ENCODE measurements around the gene EGFR. TPM values are rescaled to one million over a fixed set of nuclear protein-coding genes. Genes with fewer than 3 reads are reported as not detected.

EGFR gene
- polyA plus RNA-seq, 1 experiment = 62.6 TPM

DNA sequence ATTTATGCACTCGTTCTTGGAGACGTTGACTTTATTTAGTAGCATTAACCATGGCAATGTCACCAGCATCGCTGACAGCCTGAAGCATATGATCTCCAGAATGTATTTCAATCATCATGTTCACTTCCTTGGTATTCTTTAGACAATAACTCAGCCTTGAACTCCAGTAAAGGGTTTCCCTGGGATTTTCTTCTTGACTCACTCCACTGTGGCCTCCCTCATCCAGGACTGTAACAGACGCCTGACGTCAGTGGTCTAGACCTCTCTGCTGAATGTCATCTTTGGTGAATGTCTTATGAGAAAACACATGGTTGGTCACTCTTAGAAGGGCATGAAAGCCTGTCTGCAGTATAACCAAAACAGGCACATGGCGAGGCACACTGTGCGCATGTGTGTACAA lies 64.4 kb downstream of the EGFR start:
- no peak for DNase-seq (ENCODE audit: low read depth, low spot score)
- ChIA-PET CTCF (no interaction called here), POLR2A (no interaction called here)
- H3K27me3 ChIP-seq (ENCODE audit: control insufficient read depth, insufficient read depth, low read length) = no peaks in the 10 kb centered on the region
- H3K4me3 ChIP-seq (ENCODE audit: low read depth, low read length) = no peak overlapping the region
- TF ChIP-seq, protein P1, sequence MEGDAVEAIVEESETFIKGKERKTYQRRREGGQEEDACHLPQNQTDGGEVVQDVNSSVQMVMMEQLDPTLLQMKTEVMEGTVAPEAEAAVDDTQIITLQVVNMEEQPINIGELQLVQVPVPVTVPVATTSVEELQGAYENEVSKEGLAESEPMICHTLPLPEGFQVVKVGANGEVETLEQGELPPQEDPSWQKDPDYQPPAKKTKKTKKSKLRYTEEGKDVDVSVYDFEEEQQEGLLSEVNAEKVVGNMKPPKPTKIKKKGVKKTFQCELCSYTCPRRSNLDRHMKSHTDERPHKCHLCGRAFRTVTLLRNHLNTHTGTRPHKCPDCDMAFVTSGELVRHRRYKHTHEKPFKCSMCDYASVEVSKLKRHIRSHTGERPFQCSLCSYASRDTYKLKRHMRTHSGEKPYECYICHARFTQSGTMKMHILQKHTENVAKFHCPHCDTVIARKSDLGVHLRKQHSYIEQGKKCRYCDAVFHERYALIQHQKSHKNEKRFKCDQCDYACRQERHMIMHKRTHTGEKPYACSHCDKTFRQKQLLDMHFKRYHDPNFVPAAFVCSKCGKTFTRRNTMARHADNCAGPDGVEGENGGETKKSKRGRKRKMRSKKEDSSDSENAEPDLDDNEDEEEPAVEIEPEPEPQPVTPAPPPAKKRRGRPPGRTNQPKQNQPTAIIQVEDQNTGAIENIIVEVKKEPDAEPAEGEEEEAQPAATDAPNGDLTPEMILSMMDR (IDR thresholded peaks at IDR 0.05; ENCODE audit: low read depth, low read length) = no peak
- peaks cover 9% of the 10 kb centered on the region; the same call in 1 of the 2 replicates for H3K9me3 ChIP-seq (ENCODE audit: control insufficient read depth, insufficient read depth, low read length)
- H3K27ac ChIP-seq (ENCODE audit: low read depth, low read length) = no peak overlapping the region

DNA sequence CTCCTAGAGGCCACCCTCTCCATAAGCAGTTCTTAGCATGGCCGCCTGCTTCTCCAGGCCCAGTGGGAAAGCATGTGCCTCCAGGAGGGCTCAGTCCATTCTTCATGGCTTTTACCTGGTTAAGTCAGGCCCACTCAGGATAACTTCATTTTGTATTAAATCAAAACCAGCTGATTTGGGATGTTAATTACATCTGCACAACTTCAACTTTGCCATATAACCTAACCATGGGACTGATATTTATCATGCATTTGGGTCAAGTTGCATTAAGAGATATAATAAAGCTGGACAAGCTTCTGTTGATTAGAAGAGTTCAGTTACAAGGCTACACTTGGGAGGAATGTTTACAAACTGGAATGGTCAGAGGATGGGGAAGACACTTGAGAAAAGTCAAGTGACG lies 65.5 kb downstream of the EGFR start:
- TF ChIP-seq, protein P1 (IDR thresholded peaks at IDR 0.05; ENCODE audit: low read depth, low read length) = no peak
- H3K27me3 ChIP-seq (ENCODE audit: control insufficient read depth, insufficient read depth, low read length) = no peaks in the 10 kb centered on the region
- H3K27ac ChIP-seq (ENCODE audit: low read depth, low read length) = no peak overlapping the region
- no peaks in the 10 kb centered on the region for H3K9me3 ChIP-seq (ENCODE audit: control insufficient read depth, insufficient read depth, low read length)
- no peak overlapping the region for H3K4me3 ChIP-seq (ENCODE audit: low read depth, low read length)
- ChIA-PET POLR2A (no interaction called here), CTCF (interaction anchor here (1.2 to 2.6 kb wide), 4 partner anchors 9 to 310 kb away, joined by 4 to 13 read pairs (median 5); no protein-coding TSS in a partner anchor)
- DNase-seq (ENCODE audit: low read depth, low spot score) = no peak

DNA sequence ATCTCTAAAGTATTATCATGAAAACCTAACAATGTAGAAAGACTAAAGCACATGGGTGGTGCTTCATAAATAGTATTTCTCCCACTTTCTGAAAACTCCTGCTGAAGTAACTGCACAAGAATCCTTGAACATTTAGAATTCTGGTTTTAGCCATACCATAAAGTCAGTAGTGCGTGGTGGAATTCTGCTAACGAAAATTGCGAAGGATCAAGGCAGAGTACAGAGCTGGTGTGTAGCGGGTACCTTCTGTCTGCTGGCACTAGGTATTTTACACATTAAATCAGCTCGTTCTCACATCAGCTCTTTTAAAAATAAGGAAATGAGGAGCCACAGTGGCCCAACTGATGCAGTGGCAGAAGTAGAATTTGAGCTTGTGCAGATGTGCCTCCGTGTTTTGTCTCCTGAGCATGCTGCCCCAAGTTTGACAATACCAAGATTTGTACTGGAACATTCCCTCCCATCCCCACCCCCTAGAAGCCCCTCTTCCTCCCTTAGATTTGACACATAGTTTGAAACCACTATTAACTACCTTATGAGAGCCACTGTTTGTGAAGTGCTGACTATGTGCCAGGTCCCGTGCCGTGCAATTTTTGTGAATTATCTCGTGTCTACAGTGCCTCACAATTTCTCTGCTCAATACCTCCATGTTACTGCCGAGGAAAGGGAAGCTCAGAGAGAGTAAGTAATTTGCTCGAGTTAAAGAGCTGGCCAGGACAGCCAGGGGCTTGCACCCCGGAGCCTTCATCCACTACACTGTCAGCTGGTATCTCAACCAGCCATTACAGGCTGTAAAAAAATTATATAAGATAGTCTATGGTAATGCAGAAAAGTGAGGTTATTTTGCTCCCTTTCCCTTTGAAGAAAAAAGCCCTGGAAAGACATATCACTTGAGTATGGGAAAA lies 66.9 kb downstream of the EGFR start:
- peak overlapping the region; percentile 14; the same call in 1 of the 2 replicates for H3K4me3 ChIP-seq (ENCODE audit: low read depth, low read length)
- no peak for DNase-seq (ENCODE audit: low read depth, low spot score)
- POLR2A ChIA-PET = interaction anchor here (0.6 to 2.4 kb wide), 14 partner anchors 8 to 243 kb away, joined by 3 to 23 read pairs (median 4); partner anchors contain the start of gene EGFR
- peak overlapping the region; percentile 72 for H3K27ac ChIP-seq (ENCODE audit: low read depth, low read length)
- H3K27me3 ChIP-seq (ENCODE audit: control insufficient read depth, insufficient read depth, low read length) = no peaks in the 10 kb centered on the region
- TF ChIP-seq, protein P1 (IDR thresholded peaks at IDR 0.05; ENCODE audit: low read depth, low read length) = no peak
- no peaks in the 10 kb centered on the region for H3K9me3 ChIP-seq (ENCODE audit: control insufficient read depth, insufficient read depth, low read length)
- CTCF ChIA-PET = interaction anchor here (0.8 to 2.6 kb wide), 5 partner anchors 20 to 312 kb away, joined by 3 to 13 read pairs (median 4); no protein-coding TSS in a partner anchor

- no peaks in the 10 kb centered on the region for H3K9me3 ChIP-seq (ENCODE audit: control insufficient read depth, insufficient read depth, low read length)
- ChIA-PET POLR2A (interaction anchor here (0.6 to 2.4 kb wide), 16 partner anchors 9 to 244 kb away, joined by 3 to 23 read pairs (median 4); partner anchors contain the start of gene EGFR), CTCF (interaction anchor here (0.5 to 2.6 kb wide), 6 partner anchors 21 to 313 kb away, joined by 3 to 13 read pairs (median 4); no protein-coding TSS in a partner anchor)
- H3K27ac ChIP-seq (ENCODE audit: low read depth, low read length) = peak overlapping the region; percentile 97
- TF ChIP-seq, protein P1 (IDR thresholded peaks at IDR 0.05; ENCODE audit: low read depth, low read length) = no peak
- peak; percentile 45 for DNase-seq (ENCODE audit: low read depth, low spot score)
- H3K4me3 ChIP-seq (ENCODE audit: low read depth, low read length) = peak overlapping the region; percentile 52
- no peaks in the 10 kb centered on the region for H3K27me3 ChIP-seq (ENCODE audit: control insufficient read depth, insufficient read depth, low read length)
Measured at GRCh38 chr7:55086413-55087201, 67.8 kb downstream of the EGFR start.
